ENCODE data around the gene ELMO1.

Gene ELMO1

DNA sequence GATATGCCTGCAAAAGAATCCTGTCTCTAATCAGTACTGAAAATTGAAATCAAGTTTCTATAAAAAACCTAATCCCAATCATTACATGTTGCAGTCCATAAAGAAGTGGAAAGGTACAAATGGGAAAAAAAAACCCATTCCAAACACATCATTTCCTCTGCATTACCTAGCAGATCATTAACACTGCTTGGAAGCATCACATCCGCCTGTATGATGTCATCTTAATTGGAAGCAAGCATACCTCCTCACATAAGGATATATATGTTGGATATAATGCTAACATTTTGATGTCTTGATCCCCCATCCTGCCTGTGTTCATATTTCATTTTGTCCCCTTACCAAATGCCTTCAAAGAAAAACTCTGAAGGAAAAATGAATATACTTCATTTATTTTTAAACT, 483.0 kb downstream of the ELMO1 start:
- no peak for DNase-seq

- DNase-seq = peak; percentile 16
Observed at GRCh38 chr7:36964297-36964696, 484.4 kb downstream of the ELMO1 start.

GRCh38 chr7:36962367-36962766, 486.3 kb downstream of the ELMO1 start:
- no peak for DNase-seq

DNA sequence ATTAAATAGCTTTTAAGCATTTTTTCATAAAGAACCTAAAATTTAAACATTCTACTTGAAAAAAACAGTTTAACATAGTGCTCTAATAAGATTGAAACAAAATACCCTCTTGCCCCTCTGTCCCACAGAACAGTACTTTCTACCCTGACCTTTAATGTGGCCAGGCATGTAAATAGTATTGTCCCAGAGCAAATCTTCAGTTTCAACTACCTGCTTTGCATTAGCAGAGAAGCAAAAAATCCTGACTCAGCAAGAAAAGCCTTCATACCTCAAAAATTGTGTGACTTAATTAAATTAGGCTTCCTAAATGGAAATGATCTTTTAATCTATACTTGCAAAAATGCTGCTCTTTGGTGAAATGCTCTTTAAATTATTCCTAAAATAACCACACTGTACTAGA, 487.0 kb downstream of the ELMO1 start:
- DNase-seq = no peak

- peak; percentile 15 for DNase-seq
Observed at GRCh38 chr7:36961097-36961496, 487.6 kb downstream of the ELMO1 start.

- no peak for DNase-seq
Observed at GRCh38 chr7:36960105-36960504, 488.6 kb downstream of the ELMO1 start.

- DNase-seq = no peak
Observed at GRCh38 chr7:36958111-36958733, 490.4 kb downstream of the ELMO1 start.

DNA sequence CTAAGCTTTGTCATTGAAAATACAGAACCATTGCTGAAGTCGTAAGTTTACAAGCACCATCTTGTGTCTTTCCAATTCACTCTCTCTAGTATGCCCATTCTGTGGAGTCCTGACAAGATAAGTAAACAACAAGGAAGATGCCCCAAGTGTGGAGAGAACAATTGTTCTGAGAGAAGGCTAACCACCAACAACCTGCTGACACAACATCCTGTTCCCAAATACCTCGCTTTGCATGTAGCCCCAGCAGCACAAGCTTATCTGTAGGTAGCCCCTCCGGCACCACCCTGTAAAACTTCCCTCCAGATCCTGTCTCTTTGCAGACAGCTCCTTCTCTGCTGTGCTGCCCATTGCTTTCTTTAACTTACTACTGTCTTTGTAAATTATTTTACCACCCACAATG, 491.0 kb downstream of the ELMO1 start:
- DNase-seq = no peak

DNA sequence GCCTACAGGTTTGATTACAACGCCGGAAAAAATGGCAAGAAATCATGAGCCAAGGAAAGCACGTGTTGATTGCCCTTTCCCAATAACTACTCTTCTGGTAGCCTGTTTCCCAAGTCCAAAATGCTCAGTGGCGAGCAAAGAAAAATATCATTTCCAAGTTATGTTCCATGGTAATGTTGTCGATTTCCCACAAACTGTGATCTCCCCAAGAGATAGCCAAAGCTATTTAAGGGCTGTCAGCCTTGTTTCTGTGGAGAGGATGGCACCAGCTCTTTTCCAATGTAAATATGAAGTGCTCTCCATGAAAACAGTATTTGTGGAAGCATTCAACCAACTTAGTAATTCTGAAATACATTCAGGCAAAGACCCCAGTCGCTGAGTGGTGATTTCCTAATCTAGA, 491.9 kb downstream of the ELMO1 start:
- no peak for DNase-seq

DNA sequence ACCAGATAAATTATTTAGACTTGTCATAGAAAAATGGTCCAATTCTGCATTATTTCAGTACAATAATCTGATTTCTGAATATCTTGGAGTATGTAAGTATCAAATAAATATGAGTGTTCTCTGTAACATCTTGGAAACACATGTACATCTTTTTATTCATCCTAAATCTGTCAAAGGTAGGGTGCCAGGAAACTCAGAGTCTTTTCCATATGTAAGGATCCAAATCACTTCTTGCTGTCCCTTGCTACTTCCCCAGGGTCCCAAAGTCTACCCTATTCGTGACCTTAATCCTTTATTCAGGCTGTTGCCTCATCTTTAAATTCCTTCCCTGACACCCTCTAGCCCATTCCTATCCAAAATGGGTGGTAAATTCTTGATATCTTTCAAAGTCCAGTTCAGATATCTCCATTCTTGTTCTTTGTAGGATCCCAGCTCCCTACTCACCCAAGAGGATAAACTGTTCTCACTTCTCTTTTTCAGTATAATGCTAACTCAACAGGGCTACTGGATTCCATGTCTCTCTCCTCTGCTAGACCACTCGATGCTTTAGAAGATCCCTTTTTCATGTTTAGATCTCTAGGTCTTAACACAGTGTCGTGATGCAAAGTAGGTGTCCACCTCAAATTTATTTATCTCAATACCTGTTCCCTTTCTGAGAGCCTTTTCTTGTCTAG, 493.1 kb downstream of the ELMO1 start:
- no peak for DNase-seq

DNA sequence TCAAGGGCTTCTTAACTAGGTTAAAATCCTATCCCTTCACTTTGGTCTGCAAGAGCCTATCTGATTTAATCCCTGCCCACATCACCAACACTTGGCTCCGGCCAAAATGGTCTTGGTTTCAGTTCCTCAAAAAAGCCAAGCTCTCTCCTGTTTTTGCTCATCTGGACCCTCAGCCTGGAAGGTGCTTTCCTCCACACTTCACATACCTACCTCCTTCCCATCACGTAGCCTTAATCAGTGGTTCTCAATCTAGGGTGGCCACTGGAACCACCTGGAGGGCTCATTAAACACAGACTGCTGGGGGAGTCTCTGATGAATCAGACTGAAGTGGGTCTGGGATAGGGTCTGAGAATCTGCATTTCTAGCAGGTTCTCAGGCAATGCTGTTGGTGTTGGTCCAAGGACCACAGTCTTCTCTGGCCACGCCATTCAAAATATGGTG, 497.4 kb downstream of the ELMO1 start:
- no peak for DNase-seq

GRCh38 chr7:36949711-36950600, 498.7 kb downstream of the ELMO1 start:
- no peak for DNase-seq

DNA sequence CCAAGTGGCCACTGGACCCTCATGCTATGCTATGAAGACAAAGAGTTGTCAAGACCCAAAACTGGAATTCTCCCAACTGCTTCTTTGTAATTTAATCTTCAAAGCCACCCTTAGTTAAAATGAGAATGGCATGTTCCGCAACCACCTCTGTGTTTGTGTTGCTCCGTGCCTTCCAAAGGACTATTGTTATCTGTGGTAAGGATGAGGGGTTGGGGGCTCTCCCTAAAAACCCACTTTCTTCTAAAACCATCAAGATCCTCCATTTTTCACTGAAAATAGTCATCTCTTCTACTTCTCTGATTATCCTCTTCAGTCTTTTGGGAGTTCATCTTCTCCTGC, 502.3 kb downstream of the ELMO1 start:
- DNase-seq = no peak

GRCh38 chr7:36945612-36946400, 502.9 kb downstream of the ELMO1 start:
- DNase-seq = no peak

DNA sequence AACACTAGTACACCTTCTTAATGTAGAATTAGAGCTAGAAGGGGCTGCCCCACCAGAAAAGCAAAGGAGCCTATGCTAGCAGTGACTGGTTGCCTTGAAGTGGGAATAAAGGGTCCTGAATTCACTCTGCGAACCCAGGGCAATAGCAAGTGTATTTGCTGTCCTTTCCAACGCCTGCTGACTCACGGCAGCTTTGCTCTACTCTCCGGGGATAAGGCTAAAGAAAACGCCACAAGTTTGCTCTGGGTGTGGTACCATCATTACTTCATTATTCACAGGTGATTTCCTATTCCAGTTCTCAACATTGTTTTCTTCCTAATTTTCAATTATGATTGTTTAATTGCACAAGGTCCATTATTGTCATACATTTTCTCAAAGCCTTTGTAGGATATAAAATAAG, 503.8 kb downstream of the ELMO1 start:
- no peak for DNase-seq

DNA sequence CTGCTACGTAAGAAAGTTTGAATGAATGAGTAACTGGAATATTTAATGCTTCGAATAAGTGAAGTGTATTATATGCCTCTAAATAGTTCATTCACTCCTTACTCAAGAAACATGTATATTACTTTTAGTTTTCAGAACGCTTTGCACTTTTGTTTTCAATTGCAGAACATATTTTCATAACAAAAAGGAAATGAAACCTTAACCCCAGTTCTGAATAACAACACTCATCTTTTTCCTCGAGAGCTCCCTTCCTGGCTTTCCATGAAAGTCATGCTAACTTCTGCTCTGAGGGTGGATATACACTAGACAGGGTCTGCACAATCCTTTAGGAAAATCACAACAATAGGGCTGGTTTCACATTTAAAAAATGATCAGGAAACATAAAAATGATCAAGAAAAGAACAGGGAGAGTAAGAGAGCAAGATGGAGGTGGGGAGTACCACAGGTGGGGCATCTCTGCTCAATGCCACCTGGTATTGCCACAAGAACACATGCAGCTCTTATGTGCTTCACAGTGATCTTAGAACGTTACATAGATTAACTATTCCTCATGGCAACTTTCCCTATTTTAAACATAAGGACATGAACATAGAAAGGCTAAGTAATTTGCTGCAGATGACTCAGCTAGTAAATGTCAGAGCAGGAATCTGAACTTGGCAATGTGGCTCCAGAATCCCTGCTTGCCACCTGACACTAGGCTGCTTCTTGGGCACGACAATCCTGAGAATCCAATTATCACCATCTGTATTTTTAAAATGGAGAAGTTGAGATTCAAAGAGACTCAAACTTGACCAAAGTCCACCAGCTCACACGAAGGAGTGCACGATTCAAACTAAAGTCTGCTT, 504.9 kb downstream of the ELMO1 start:
- no peak for DNase-seq

DNA sequence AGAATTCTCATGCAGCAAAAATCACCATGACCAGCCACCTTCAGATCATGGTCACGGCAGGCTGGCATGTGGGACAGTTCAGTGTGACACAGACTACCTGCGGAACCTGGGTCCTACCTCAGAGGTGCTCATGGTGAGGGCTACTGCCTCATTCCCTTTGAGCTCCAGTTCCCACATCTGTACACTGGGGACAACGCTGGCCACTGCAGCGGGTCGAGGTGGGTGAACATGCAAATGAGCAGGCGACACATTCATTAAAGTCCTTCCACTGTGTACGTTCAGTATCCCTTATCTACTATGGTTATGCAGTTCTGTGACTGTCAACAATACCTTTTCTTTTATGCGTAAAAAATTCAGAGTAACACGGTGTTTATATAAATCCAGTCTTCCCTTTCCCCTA, 505.7 kb downstream of the ELMO1 start:
- DNase-seq = no peak

GRCh38 chr7:36942541-36942940, 506.1 kb downstream of the ELMO1 start:
- DNase-seq = no peak

DNA sequence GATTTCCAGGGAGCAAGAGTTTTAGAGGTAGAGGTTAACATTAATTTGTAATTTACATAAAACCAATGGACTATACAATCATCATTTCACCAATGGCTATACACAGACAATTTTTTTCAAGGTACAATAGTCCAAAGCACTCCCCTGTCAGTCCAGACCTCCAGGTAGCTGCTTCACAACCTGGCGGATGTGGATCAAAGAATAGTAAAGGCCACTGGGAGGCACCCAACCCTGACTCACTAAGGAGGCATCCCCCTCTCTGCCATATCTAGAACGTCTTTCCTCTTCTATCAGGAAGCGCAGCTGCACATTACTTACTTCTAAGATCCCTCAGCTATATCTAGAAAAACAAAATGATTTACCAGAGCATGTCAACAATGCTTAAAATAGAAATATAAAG, 506.6 kb downstream of the ELMO1 start:
- no peak for DNase-seq

- no peak for DNase-seq
Observed at GRCh38 chr7:36941359-36941758, 507.3 kb downstream of the ELMO1 start.

- no peak for DNase-seq
Observed at GRCh38 chr7:36939816-36940215, 508.8 kb downstream of the ELMO1 start.

All from activated CD4-positive, alpha-beta T cell treated with anti-CD3 and anti-CD28 coated beads, Interleukin-2, amount 50 U/mL, for 16 hours (primary cell).